Muscle of arm (tissue), 12 donors: ENCODE results near the gene DZIP3. TPM values are rescaled to one million over a fixed set of nuclear protein-coding genes. Genes with fewer than 3 reads are reported as not detected.
A peak's percentile ranks its signal among the peaks of the same experiment; 100 is the strongest.
"Not testable (repeated sequence)": the region's sequence is repeated elsewhere in the genome, so short reads cannot be mapped to it uniquely, and the experiment has no call there.

ENCODE experiments used
- DNase-seq: peaks from one replicate; pipeline ENCODE4 v3.0.0-alpha.2; 2013
- polyA plus RNA-seq, 12 donors: library from polyadenylated mRNA; unstranded; fragments of 120-200 nt; gene quantifications; one replicate each; pipeline ENCODE4 v1.2.1, GENCODE V29; 2013; ENCODE audit not compliant: insufficient read length in 12 of 12

Gene DZIP3
- polyA plus RNA-seq, 12 donors: 16.2 to 25.3 (median 19.7) TPM; not detected in 1

- no peak for DNase-seq
Measured at GRCh38 chr3:108599677-108600409, 10.3 kb downstream of the DZIP3 start.

GRCh38 chr3:108602249-108602934 lies 12.9 kb downstream of the DZIP3 start:
- DNase-seq: no peak

GRCh38 chr3:108602935-108603294 lies 13.4 kb downstream of the DZIP3 start:
- DNase-seq: no peak

- DNase-seq: no peak
Measured at GRCh38 chr3:108603691-108604090, 14.2 kb downstream of the DZIP3 start.

GRCh38 chr3:108605028-108605427 lies 15.5 kb downstream of the DZIP3 start:
- DNase-seq: no peak

GRCh38 chr3:108605491-108605890 lies 16.0 kb downstream of the DZIP3 start:
- no peak for DNase-seq

GRCh38 chr3:108608750-108609149 lies 19.2 kb downstream of the DZIP3 start:
- no peak for DNase-seq

GRCh38 chr3:108610651-108611050 lies 21.1 kb downstream of the DZIP3 start:
- no peak for DNase-seq

GRCh38 chr3:108616090-108616489 lies 26.6 kb downstream of the DZIP3 start:
- not testable (repeated sequence) for DNase-seq

GRCh38 chr3:108620250-108620649 lies 30.7 kb downstream of the DZIP3 start:
- no peak for DNase-seq

- DNase-seq: no peak
Measured at GRCh38 chr3:108623504-108623903, 34.0 kb downstream of the DZIP3 start.

GRCh38 chr3:108629974-108630373 lies 40.5 kb downstream of the DZIP3 start:
- DNase-seq: no peak

- DNase-seq: no peak
Measured at GRCh38 chr3:108642526-108642925, 53.0 kb downstream of the DZIP3 start.

- no peak for DNase-seq
Measured at GRCh38 chr3:108645364-108645763, 55.8 kb downstream of the DZIP3 start.

- DNase-seq: not testable (repeated sequence)
Measured at GRCh38 chr3:108655664-108656063, 66.1 kb downstream of the DZIP3 start.

GRCh38 chr3:108661699-108662098 lies 72.2 kb downstream of the DZIP3 start:
- no peak for DNase-seq

- DNase-seq: peak; percentile 65
Measured at GRCh38 chr3:108662142-108662738, 72.7 kb downstream of the DZIP3 start.

GRCh38 chr3:108664266-108664665 lies 74.7 kb downstream of the DZIP3 start:
- no peak for DNase-seq

- DNase-seq: no peak
Measured at GRCh38 chr3:108667312-108667711, 77.8 kb downstream of the DZIP3 start.

GRCh38 chr3:108669208-108669607 lies 79.7 kb downstream of the DZIP3 start:
- no peak for DNase-seq

- no peak for DNase-seq
Measured at GRCh38 chr3:108672701-108673100, 83.2 kb downstream of the DZIP3 start.

- DNase-seq: no peak
Measured at GRCh38 chr3:108673988-108674661, 84.6 kb downstream of the DZIP3 start.

- DNase-seq: no peak
Measured at GRCh38 chr3:108677811-108678210, 88.3 kb downstream of the DZIP3 start.
